CD4-positive, alpha-beta T cell (primary cell): ENCODE measurements around the gene NADK. TPM values are rescaled to one million over a fixed set of nuclear protein-coding genes. Genes with fewer than 3 reads are reported as not detected.
A peak's percentile ranks its signal among the peaks of the same experiment; 100 is the strongest.

Experiments
- ATAC-seq: fragments of 200-7000 bp; cut with Tn5 transposase; one replicate; pipeline ENCODE4 v1.10.0; 2022; ENCODE audit warnings: mild to moderate bottlenecking; ENCODE audit not compliant: poor library complexity
- CTCF ChIA-PET: fragments of 350-600 bp; sonication (Branson Sonifier 250); formaldehyde crosslinking; loops from one replicate; lab custom pipeline; 2021; ENCODE audit warnings: antibody characterized with exemption, inconsistent platforms; lab: Charles Lee
- POLR2A ChIA-PET: fragments of 350-600 bp; sonication (Branson Sonifier 250); formaldehyde crosslinking; loops from one replicate; lab custom pipeline; 2021; ENCODE audit warnings: antibody characterized with exemption, inconsistent platforms; lab: Charles Lee
- DNase-seq, 14 experiments: peaks; one replicate each; pipeline ENCODE4 v3.0.0-alpha.2; 2013 to 2020; ENCODE audit warnings: mixed read lengths in 2 of 14
- H3K27ac ChIP-seq, 2 donors: one replicate each; pipeline versions ENCODE4 v1.5.1 to v1.7.0; 2013; ENCODE audit warnings: low read length in 2 of 2, low read depth in 1 of 2, mild to moderate bottlenecking in 1 of 2
- H3K27me3 ChIP-seq, 2 experiments: 1 replicate in 1 of 2; 2 replicates in 1 of 2; pipeline versions ENCODE4 v1.6.1 to v1.7.0; 2013; ENCODE audit warnings: low read length in 2 of 2, control low read depth in 1 of 2, mild to moderate bottlenecking in 1 of 2, moderate library complexity in 1 of 2; ENCODE audit not compliant: insufficient read depth in 2 of 2, control insufficient read depth in 1 of 2
- H3K36me3 ChIP-seq: one replicate; pipeline ENCODE4 v1.6.1; 2013; ENCODE audit warnings: low read length, control low read depth; ENCODE audit not compliant: insufficient read depth
- H3K4me1 ChIP-seq: one replicate; pipeline ENCODE4 v1.6.1; 2013; ENCODE audit warnings: low read length, control low read depth; ENCODE audit not compliant: insufficient read depth
- H3K4me3 ChIP-seq: one replicate; pipeline ENCODE4 v1.5.1; 2013; ENCODE audit warnings: mild to moderate bottlenecking, low read length, moderate library complexity
- H3K9me3 ChIP-seq, 2 experiments: 1 replicate in 1 of 2; 2 replicates in 1 of 2; pipeline versions ENCODE4 v1.6.1 to v1.7.0; 2013; ENCODE audit warnings: low read length in 2 of 2, mild to moderate bottlenecking in 2 of 2, control low read depth in 1 of 2, moderate library complexity in 1 of 2; ENCODE audit not compliant: control insufficient read depth in 1 of 2, insufficient read depth in 1 of 2
- H3K27ac Mint-ChIP-seq: one replicate; pipeline ENCODE4 v1.8.0; 2020; ENCODE audit warnings: mixed read lengths
- H3K27me3 Mint-ChIP-seq: one replicate; pipeline ENCODE4 v1.8.0; 2021; ENCODE audit warnings: mixed read lengths
- H3K36me3 Mint-ChIP-seq: one replicate; pipeline ENCODE4 v1.8.0; 2021; ENCODE audit warnings: low read depth, mixed read lengths
- H3K4me1 Mint-ChIP-seq: one replicate; pipeline ENCODE4 v1.8.0; 2021; ENCODE audit warnings: low read depth, mixed read lengths
- H3K4me3 Mint-ChIP-seq: one replicate; pipeline ENCODE4 v1.8.0; 2020; ENCODE audit warnings: mild to moderate bottlenecking, mixed read lengths
- H3K9me3 Mint-ChIP-seq: one replicate; pipeline ENCODE4 v1.8.0; 2020; ENCODE audit warnings: mixed read lengths
- intact Hi-C, 2 experiments: fragments of 100-400 bp; cut with DNase I in 1 of 2; cut with micrococcal nuclease in 1 of 2; formaldehyde crosslinking; loops; one replicate each; pipeline versions ENCODE4 v1.15.1 to v1.9.0; 2023 to 2025; cut with DNase I, micrococcal nuclease
- total RNA-seq, 174 experiments: library from RNA in 2 of 174; stranded (reverse) in 2 of 174; gene quantifications; one replicate each; pipeline ENCODE4 v1.2.3 and lab custom pipeline; 2021 to 2026
- TF ChIP-seq, protein P1 (sequence below): fragments of 200-600 bp; IDR thresholded peaks from one replicate; pipeline ENCODE4 v1.8.0; 2022; ENCODE audit warnings: antibody characterized with exemption, mild to moderate bottlenecking

NADK gene
- total RNA-seq, 2 experiments from 2014 or later = 19.9 to 25.1 TPM

DNA sequence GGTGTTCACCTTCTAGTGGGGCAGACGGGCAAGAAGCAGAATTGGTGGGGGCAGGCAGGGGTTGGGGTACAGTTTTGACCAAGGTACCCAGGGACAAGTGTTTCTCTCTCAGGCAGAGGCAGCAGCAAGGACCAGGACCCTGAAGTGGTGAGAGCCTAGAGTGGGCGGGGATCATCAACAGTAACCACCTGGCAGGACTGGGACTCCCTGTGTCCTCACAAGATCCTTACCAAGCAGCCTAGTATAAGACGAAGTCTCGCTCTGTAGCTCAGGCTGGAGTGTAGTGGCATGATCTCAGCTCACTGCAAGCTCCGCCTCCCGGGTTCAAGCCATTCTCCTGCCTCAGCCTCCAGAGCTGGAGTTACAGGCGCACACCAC, 3.2 kb upstream of the NADK start:
- no peak overlapping the region for H3K4me3 ChIP-seq
- H3K9me3 ChIP-seq = no peaks in the 10 kb centered on the region
- no peaks in the 10 kb centered on the region for H3K27me3 ChIP-seq
- peak overlapping the region; percentile 93 for H3K27ac Mint-ChIP-seq
- ChIA-PET POLR2A (interaction anchor here (1.0 kb wide), 1 partner anchor 127 kb away, joined by 3 read pairs; no protein-coding TSS in a partner anchor), CTCF (no interaction called here)
- H3K4me3 Mint-ChIP-seq = peak overlapping the region; percentile 60
- no peak for DNase-seq
- intact Hi-C loops = loop anchor here in 1 of 2 experiments (5.0 kb wide), 1 partner anchor 126 kb away; no protein-coding TSS in a partner anchor
- peaks cover 20% of the 10 kb centered on the region for H3K36me3 ChIP-seq
- H3K4me1 Mint-ChIP-seq = peaks cover 53% of the 10 kb centered on the region
- peaks cover 66% of the 10 kb centered on the region for H3K4me1 ChIP-seq
- H3K27ac ChIP-seq = peak overlapping the region; percentile 82 to 95
- H3K27me3 Mint-ChIP-seq = no peaks in the 10 kb centered on the region
- H3K9me3 Mint-ChIP-seq = no peaks in the 10 kb centered on the region
- H3K36me3 Mint-ChIP-seq = peaks cover 33% of the 10 kb centered on the region
- no peak for ATAC-seq
- TF ChIP-seq, protein P1, sequence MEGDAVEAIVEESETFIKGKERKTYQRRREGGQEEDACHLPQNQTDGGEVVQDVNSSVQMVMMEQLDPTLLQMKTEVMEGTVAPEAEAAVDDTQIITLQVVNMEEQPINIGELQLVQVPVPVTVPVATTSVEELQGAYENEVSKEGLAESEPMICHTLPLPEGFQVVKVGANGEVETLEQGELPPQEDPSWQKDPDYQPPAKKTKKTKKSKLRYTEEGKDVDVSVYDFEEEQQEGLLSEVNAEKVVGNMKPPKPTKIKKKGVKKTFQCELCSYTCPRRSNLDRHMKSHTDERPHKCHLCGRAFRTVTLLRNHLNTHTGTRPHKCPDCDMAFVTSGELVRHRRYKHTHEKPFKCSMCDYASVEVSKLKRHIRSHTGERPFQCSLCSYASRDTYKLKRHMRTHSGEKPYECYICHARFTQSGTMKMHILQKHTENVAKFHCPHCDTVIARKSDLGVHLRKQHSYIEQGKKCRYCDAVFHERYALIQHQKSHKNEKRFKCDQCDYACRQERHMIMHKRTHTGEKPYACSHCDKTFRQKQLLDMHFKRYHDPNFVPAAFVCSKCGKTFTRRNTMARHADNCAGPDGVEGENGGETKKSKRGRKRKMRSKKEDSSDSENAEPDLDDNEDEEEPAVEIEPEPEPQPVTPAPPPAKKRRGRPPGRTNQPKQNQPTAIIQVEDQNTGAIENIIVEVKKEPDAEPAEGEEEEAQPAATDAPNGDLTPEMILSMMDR = no peak

DNA sequence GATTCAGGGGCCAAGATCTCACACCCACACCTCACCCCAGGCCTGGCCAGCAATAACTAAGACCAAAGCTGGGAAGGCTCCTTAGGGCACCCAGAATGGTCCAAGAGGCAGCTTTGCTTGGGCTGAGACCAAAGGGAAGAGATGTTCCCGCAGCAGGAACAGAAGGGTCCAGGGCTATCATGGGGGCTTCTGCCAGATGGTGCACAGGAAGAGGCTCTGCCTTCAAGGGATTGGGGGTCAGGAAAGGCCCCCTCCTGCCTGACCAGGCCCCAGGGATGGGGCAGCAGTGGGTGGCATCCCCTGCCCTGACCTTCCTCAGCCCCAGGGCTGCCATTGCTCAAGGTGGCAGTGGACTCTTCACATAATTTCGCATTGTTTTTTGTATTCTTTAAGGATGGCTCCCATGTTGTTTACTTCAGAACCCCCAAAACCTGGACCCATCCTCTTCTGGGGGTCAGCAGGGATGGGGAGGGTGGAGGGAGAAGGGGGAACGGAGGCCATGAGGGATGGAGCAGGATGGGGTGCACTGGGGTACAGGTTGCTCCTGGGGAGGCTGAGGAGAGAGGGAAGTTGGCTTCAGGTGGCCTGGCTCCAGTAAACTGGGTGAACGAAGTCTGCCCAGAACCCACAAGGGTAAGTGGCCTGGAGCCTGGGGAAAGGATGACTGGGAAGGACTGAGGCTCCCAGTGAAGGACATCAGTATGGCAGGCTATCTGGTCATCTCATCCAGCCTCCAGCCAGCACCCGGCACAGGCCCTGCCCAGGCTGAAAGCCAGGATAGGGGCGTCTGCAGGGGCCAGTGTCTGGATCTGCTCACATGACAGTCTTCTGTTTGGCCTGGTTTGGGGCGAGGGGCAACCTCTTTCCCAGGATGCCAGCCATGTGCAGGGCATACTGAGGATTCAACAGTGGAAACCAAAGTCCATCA, 2.6 kb upstream of the NADK start:
- peak overlapping the region; percentile 82 to 95 for H3K27ac ChIP-seq
- Mint-ChIP-seq H3K4me3 (peak overlapping the region; percentile 93), H3K4me1 (peaks cover 59% of the 10 kb centered on the region), H3K36me3 (peaks cover 27% of the 10 kb centered on the region), H3K9me3 (no peaks in the 10 kb centered on the region), H3K27ac (peak overlapping the region; percentile 93), H3K27me3 (no peaks in the 10 kb centered on the region)
- CTCF ChIA-PET = interaction anchor here (0.9 to 1.5 kb wide), 3 partner anchors 9 to 128 kb away, joined by 3 to 6 read pairs (median 3); no protein-coding TSS in a partner anchor
- H3K4me3 ChIP-seq = peak overlapping the region; percentile 68
- POLR2A ChIA-PET = interaction anchor here (0.7 to 2.4 kb wide), 11 partner anchors 11 to 475 kb away, joined by 3 to 23 read pairs (median 5); partner anchors contain the start of genes CDK11A and MIB2
- H3K27me3 ChIP-seq = no peaks in the 10 kb centered on the region
- intact Hi-C loops = loop anchor here in 1 of 2 experiments (5.0 kb wide), 1 partner anchor 126 kb away; no protein-coding TSS in a partner anchor
- DNase-seq = no peak
- H3K4me1 ChIP-seq = peaks cover 73% of the 10 kb centered on the region
- TF ChIP-seq, protein P1 = no peak
- ATAC-seq = no peak
- peaks cover 14% of the 10 kb centered on the region for H3K36me3 ChIP-seq
- no peaks in the 10 kb centered on the region for H3K9me3 ChIP-seq

DNA sequence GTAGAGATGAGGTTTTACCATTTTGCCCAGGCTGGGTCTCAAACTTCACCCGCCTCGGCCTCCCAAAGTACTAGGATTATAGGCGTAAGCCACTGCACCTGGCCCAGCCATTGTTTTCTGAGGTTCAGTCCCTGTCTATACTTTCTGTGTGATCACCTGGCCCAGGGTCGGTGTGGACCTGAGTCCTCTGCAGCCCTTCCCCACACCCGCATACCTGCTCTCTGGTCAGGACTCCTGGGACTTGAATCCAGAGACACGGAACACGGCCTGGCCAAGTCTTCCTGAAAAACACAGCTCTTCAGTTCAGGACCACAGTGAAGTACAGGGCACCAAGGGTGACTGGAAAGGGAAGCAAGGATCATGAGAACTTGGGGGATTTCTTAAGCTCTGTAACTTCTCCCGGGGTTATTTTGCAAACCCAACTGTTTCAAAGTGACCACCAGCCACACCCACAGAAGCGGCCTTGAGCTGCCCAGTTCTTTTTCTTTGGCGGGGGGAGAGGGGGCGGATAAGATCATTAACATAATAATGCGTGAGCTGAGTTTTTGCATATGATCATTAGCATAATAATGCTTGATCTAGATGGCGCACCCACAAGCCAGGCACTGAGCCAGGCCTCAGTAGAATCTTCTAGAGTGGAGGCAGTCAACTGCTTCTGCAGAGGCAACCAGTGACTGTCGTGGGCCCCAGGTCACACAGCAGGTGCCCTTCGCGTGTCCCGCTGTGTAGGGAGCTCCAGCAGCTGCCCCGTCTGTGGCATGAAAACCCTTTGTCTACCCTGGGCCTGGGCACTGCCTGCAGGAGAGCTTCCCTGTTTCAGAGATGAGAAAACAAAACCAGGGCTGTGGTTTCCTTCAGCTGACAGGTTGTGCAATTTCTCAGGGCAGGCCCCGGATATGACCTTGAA, 1.7 kb upstream of the NADK start:
- H3K4me3 Mint-ChIP-seq = peak overlapping the region; percentile 93
- H3K27ac Mint-ChIP-seq = peak overlapping the region; percentile 93
- TF ChIP-seq, protein P1 = no peak
- Histone ChIP-seq H3K36me3 (peaks cover 4% of the 10 kb centered on the region), H3K27me3 (no peaks in the 10 kb centered on the region), H3K4me1 (peaks cover 80% of the 10 kb centered on the region), H3K27ac (peak overlapping the region; percentile 82 to 95), H3K9me3 (no peaks in the 10 kb centered on the region), H3K4me3 (peak overlapping the region; percentile 68)
- H3K9me3 Mint-ChIP-seq = no peaks in the 10 kb centered on the region
- H3K27me3 Mint-ChIP-seq = no peaks in the 10 kb centered on the region
- peaks cover 67% of the 10 kb centered on the region for H3K4me1 Mint-ChIP-seq
- POLR2A ChIA-PET = interaction anchor here (0.6 to 2.4 kb wide), 17 partner anchors 12 to 476 kb away, joined by 3 to 23 read pairs (median 4); partner anchors contain the start of genes AURKAIP1, CCNL2, CDK11A and MIB2
- ATAC-seq (peak; percentile 47), DNase-seq (peak; percentile 35 to 90 (median 44))
- intact Hi-C loops = loop anchor here (2.0 to 5.0 kb wide), 3 partner anchors 111 to 129 kb away; partner anchors contain the start of gene GNB1 (in 1 of the 2)
- CTCF ChIA-PET = interaction anchor here (0.9 to 1.5 kb wide), 3 partner anchors 10 to 129 kb away, joined by 3 to 6 read pairs (median 3); no protein-coding TSS in a partner anchor
- peaks cover 18% of the 10 kb centered on the region for H3K36me3 Mint-ChIP-seq
